Measurements from ENCODE around the gene PSMD1.
"Not testable (repeated sequence)": the region's sequence is repeated elsewhere in the genome, so short reads cannot be mapped to it uniquely, and the experiment has no call there.

PSMD1 gene

DNA sequence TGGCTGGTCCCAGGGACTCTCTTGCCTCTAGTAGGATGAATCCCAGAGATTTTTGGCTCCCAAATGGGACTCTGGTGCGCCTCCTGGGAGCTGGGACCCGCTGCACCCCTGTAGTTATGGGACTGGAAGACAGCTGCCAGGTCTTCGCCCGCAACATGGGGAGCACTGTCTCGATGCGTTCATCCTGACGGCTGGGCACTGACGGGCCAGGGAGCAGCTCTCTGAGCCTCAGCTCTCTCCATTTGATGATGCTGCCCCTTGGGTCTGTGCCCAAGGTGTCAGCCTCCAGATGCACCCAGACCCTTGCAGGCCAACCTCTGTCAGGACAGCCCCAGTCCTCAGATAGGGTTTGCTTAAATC, 132.5 kb downstream of the PSMD1 start:
- H3K4me1 Mint-ChIP-seq: no peaks in the 10 kb centered on the region
- no peaks in the 10 kb centered on the region for H3K9me3 Mint-ChIP-seq

DNA sequence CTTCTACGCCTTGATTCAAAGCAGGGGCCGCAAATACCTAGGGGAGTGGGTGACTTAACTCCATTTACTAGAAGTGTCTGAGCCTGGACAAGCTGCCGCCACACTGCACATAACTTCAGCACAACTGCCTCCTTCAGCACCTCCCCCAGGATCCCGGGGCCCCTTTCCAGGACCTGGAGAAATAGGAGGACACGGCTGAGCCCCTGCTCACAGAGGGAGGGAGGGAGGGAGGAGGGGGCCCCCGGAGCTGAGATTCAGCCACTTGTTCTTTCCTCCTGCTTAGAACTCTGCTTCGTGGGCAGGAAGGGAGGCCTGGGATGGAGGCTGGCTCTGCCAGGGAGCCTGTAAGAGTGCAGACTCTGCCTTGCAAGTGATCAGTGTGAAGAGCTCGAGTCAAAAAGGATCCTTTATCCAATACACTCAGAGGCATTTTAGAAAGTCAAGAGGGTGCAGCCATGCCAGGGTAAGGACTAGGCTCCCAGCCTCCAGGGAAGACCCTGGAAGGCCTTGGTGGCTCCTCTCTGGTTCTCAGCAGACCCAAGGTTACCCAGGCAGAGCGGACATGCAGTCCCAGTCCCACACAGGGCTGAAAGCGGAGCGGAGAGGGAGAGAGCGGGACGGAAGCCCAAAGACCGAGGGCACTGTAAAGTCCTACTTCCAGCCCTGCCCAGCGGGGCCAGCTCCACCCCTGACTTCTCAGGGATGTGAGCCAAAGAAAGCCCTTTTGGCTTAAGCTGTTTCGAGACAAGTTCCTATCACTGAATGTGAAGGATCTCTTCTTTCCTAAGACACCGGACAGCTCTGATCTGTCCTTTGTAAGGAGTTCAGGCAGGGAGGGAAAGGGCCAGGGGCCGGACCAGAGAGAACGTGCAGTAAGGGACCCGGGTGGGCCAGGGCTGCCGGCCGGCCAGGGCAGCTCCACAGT, 133.2 kb downstream of the PSMD1 start:
- H3K9me3 Mint-ChIP-seq: no peaks in the 10 kb centered on the region
- peak; percentile 43 for ATAC-seq
- no peaks in the 10 kb centered on the region for H3K4me1 Mint-ChIP-seq
- DNase-seq: no peak
- H3K27me3 Mint-ChIP-seq: peaks cover 54% of the 10 kb centered on the region
- no peak overlapping the region for H3K4me3 Mint-ChIP-seq
- peak overlapping the region; percentile 59 to 61 for H3K27ac Mint-ChIP-seq

More for the DNA sequence above, 132.5 kb downstream of the PSMD1 start:
- Mint-ChIP-seq H3K27me3 (peaks cover 54% of the 10 kb centered on the region), H3K4me3 (no peak overlapping the region), H3K27ac (no peak overlapping the region)
- ATAC-seq (no peak), DNase-seq (no peak)

DNA sequence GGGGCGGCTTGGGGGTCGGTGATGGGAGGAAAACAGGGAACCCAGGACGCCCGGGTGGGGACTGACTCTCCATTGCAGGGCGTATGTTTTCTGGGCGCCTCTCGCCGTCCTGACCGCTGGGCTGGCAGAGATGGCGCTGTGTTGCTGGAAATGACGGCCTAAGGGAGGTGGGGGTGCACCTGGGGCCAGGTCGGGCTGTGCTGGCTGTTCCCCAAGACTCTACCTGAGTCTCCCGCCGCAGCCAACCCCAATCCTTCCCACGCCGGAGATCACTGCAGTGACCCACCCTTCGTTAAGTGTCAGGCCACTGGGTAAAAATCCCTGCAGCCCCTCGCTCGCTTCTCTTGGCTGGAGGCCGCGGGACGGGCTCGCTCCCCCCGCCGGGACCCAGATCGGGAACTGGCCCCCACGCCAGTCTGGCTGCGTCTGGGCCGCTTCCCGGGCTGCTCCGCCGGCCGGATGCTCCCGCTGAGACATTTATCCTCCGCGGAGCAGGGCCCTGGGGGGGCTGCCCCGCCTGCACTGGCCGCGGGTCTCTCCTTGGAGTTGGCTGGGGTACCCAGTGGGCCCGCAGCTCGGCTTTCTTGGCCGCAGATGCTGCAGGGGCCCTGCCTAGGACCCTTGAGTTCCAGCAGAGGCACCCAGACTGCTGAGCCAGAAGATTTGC, 134.0 kb downstream of the PSMD1 start:
- ATAC-seq: no peak
- H3K4me1 Mint-ChIP-seq: no peaks in the 10 kb centered on the region
- peaks cover 54% of the 10 kb centered on the region for H3K27me3 Mint-ChIP-seq
- H3K27ac Mint-ChIP-seq: no peak overlapping the region
- no peak for DNase-seq
- no peak overlapping the region for H3K4me3 Mint-ChIP-seq
- H3K9me3 Mint-ChIP-seq: no peaks in the 10 kb centered on the region

DNA sequence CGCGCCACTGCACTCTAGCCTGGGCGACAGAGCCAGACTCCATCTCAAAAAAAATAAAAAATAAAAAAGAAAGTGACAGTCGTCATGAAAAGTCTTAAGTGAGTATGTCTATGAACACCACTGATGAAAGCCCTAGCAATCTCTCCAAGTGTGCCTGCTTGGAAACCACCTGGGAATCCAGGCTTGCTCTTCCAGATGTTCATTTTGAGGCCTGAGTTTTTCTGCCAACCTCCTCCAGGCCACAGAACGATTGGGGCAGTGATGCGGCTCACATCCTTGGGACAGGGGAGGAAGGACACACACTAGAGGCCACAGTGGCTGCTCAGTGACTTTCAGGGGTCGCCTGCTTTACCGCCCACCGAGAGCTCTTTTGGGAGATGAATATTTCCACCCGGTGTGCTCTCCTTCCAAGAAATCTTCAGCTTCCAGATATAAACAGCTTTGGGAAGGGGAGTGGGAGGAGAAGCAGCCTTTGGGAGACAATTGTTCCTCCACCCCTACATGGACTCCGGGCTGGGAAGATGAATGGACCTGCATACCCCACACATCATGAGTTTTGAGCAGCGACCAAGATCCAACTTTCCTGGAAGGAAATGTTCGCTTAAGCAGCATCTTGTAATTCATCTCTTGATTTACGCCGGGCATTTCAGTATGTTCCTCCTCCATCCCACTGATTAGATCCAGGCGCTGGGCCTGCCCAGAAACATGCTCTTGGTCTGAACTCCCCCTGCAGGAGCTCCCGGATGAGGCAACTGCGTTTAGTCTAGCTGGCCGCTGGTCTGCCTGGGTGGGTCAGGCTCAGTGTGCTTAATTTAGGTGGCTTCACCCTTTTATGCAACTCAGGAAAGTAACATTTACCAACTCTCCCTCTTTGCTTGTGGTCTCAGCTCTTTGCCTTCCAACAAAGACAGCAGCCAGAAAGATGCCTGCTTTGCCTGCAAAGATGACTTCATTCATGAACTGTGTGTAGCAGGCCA, 135.5 kb downstream of the PSMD1 start:
- Mint-ChIP-seq H3K4me3 (no peak overlapping the region), H3K27ac (no peak overlapping the region), H3K9me3 (no peaks in the 10 kb centered on the region), H3K4me1 (no peaks in the 10 kb centered on the region), H3K27me3 (peaks cover 54% of the 10 kb centered on the region)
- no peak for DNase-seq
- ATAC-seq: no peak

DNA sequence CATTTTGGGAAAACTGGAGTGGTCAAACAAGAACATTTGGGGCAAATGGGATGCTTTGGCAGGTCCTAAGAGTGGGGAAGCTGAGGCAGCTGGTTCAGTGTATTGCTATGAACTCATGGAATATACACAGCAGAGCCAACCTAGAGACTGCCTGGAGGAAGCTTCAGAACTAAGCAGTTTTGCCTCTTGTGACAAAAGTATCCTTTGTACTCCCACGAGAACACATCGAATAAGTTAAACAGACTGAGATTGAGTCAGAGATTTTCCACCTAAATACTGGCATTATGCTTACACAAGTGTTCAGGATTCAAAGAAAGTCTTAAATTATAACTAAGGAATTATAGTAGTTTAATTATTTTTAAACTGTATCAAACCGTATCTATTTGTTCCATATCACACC, 136.5 kb downstream of the PSMD1 start:
- DNase-seq: no peak
- H3K4me1 Mint-ChIP-seq: peaks cover 6% of the 10 kb centered on the region
- H3K27ac Mint-ChIP-seq: no peak overlapping the region
- no peaks in the 10 kb centered on the region for H3K9me3 Mint-ChIP-seq
- H3K27me3 Mint-ChIP-seq: peaks cover 46% of the 10 kb centered on the region
- no peak for ATAC-seq
- H3K4me3 Mint-ChIP-seq: no peak overlapping the region

DNA sequence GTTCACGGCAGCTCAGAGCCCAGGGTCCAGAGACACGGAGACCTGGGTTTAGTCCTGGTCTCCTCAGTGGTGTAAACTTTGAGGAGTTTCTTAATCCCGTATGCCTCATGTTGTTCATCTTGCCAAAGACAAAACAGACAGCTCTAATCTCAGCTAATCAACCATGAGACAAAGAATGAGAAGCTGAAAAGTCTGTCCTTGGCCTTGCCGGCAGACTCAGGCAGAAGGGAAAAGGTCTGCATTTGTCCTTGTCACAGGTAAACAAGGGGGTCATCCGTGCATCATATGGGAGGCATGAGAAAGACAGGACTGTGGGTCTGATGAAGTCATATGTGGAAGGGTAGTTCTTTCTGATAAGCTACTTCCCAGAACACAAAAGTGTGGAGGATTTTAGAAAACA, 139.9 kb downstream of the PSMD1 start:
- H3K27me3 Mint-ChIP-seq: peaks cover 12% of the 10 kb centered on the region
- no peaks in the 10 kb centered on the region for H3K9me3 Mint-ChIP-seq
- peak overlapping the region in 1 of 2 donors; percentile 28 for H3K4me3 Mint-ChIP-seq
- ATAC-seq: no peak
- no peak for DNase-seq
- peaks cover 19% of the 10 kb centered on the region for H3K4me1 Mint-ChIP-seq
- no peak overlapping the region for H3K27ac Mint-ChIP-seq

DNA sequence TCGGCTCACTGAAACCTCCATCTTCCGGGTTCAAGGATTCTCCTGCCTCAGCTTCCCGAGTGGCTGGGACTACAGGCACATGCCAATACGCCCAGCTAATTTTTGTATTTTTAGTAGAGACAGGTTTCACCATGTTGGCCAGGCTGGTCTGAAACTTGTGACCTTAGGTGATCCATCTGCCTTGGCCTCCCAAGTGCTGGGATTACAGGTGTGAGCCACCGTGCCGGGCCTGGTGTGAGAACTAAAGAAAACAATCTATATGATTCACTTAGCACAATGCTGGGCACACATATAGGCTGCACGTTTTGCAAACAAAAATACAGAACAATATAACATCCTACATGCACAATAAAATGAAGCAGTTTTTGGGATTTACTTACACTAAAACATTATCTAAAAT, 140.5 kb downstream of the PSMD1 start:
- not testable (repeated sequence) for ATAC-seq, H3K27me3 Mint-ChIP-seq, H3K27ac Mint-ChIP-seq, H3K9me3 Mint-ChIP-seq, DNase-seq
- Mint-ChIP-seq H3K4me3 (peak overlapping the region in 1 of 2 donors; percentile 32), H3K4me1 (peaks cover 20% of the 10 kb centered on the region)

DNA sequence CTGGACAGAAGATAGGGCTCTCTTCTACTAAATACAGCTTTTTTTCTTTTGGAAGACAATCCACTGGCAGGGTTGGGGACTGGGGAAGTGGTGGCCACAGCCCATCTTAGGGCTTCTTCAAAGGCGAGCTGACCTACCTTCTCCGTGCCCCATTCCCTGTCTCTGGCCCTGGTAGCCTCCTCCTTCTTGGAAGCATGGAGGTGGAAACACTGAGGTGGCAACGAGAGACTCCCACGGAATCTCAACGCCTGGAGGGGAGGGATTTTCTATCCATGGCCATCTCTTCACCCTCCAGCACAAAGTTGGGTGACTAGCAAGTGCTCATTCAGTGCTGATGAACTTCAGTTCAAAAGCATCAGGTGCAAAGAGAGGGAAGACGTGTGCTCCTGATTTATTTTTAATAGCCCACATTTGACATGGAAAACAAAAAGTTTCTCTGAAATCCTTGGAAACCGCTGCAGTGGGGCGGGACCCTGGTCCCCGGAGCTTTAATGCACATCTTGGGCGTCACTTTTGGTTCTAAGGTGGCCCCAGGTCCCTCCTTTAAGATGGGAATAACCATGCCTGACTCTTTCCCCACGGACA, 141.1 kb downstream of the PSMD1 start:
- peaks cover 20% of the 10 kb centered on the region for H3K4me1 Mint-ChIP-seq
- DNase-seq: no peak
- no peak for ATAC-seq
- peaks cover under 1% of the 10 kb centered on the region for H3K27me3 Mint-ChIP-seq
- no peak overlapping the region for H3K27ac Mint-ChIP-seq
- H3K4me3 Mint-ChIP-seq: peak overlapping the region; percentile 88 to 91
- no peaks in the 10 kb centered on the region for H3K9me3 Mint-ChIP-seq

DNA sequence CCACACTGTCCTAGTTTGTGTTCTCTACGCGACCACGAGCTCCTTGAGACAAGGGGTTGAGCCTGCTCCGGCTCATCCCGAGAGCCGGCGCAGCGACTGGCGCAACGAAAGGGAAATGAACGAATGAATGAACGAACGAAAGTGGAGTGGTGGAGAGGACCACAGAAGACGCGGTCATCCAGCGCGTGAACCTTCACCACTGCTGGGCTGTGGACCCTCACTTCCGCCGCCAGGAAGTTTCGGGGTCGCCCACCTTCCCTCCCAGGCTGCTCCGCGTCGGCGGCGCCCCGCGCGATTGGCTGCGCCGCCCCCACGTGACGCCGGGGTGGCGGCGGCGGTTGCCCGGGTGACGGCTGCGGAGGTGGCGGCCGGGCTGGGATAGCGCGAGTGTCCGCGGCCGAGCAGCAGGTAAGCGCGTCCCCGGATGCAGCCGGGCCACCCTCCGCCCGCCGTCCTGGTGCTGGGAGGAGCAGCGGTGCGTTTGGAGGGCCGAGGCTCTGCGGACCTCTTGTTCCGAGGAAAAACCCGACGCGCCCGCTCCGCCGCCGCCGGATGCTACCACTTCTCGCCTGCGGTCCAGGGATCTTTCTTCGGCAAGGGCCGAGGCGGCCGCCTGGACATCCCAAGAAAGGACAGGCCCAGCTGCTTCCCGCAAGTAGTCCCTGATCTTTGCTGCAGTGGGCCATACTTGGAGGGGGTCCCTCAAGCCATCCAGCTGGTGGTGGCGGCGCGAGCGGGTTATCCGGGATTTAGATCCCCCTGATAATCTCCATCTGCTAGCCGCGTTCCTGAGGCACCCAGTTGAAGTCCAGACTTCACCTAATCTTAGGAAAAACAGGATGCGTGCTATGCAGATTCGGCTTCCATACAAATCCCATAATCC, 141.9 kb downstream of the PSMD1 start, which contains the start of gene ARMC9:
Gene ARMC9, plus strand, starts transcription at position 341 of the 883 bp plus-strand sequence. CDS start 7,608 bp downstream, outside the sequence.
- DNase-seq: peak; percentile 70 to 74
- peaks cover 20% of the 10 kb centered on the region for H3K4me1 Mint-ChIP-seq
- ATAC-seq: peak; percentile 97
- no peaks in the 10 kb centered on the region for H3K27me3 Mint-ChIP-seq
- peak within 1 kb of the TSS in 1 of 2 donors; percentile 34 for H3K27ac Mint-ChIP-seq
- no peaks in the 10 kb centered on the region for H3K9me3 Mint-ChIP-seq
- peak within 1 kb of the TSS; percentile 88 to 91 for H3K4me3 Mint-ChIP-seq

DNA sequence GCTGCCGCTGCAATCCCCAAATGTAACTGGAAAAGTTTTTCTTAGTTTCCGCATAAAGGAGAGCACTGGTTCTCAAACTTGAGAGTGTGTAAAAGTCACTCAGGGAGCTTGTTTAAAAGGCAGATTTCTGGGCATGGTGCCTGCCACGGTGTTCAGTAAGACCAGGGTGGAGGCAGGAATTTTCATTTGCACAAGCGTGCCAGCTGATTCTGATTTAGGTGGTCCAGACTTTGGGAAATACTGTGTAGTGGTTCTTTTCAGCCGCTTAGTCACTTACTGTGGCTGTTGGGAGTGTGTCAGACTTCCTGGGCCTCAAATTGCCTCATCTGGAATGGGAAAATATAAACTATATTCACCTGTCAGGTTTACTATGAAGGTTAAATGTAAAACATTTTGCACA, 142.6 kb downstream of the PSMD1 start:
- peak overlapping the region; percentile 88 to 91 for H3K4me3 Mint-ChIP-seq

DNA sequence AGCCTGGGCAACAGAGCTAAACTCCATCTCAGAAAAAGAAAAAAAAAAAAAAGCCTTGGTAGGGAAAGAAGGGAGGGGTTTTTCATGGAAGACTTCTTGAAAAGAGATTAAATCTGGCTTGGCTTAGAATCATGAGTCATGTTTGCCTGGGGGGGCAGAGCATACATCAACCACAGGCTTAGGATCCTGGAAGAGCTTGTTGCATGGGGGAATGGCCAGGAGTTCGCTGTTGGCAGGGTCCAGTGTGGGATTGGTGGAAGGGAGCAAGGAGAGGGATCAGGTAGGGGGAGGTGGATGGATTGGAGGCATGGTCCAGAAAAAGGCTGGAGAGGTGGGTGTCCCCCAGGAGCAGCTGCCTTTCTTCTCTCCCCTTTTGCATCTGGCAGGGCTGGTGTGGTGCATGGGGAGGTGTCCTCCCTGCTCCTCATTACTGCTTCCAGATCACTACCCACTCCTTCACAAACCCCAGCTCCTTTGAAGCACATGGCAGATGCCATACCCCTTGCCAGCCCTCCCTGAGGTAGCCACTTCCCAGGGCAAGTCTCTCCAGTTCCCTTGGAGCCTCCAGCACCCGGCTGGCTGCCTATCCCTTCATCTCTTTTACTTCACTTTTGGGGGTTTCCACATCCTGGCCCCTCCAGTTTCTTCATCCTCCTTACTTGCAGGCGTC, 144.3 kb downstream of the PSMD1 start:
- DNase-seq (no peak), ATAC-seq (no peak)
- no peak overlapping the region for H3K4me3 Mint-ChIP-seq
- peaks cover 20% of the 10 kb centered on the region for H3K4me1 Mint-ChIP-seq
- H3K27me3 Mint-ChIP-seq: no peaks in the 10 kb centered on the region
- no peaks in the 10 kb centered on the region for H3K9me3 Mint-ChIP-seq
- H3K27ac Mint-ChIP-seq: no peak overlapping the region

More for the DNA sequence above, 142.6 kb downstream of the PSMD1 start:
- no peak for ATAC-seq
- Mint-ChIP-seq H3K4me1 (peaks cover 20% of the 10 kb centered on the region), H3K27me3 (no peaks in the 10 kb centered on the region), H3K27ac (peak overlapping the region in 1 of 2 donors; percentile 34), H3K9me3 (no peaks in the 10 kb centered on the region)
- no peak for DNase-seq

DNA sequence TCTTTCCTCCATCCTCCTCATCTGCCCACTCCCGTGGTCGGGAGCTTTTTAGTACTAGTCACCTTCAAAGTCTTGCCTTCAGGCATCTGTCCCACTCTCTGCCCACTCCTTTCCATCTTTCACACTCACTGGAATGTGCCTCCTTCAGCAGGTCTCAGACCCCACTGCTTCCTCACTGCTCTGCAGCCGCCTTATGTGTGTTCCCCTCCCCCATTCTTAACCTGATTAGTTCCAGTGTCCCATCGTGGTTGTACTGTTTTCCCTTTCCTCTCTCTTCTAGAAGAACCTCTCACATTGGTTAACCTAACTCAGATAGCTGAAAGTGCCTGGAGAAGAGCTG, 144.8 kb downstream of the PSMD1 start:
- no peak overlapping the region for H3K4me3 Mint-ChIP-seq
- no peak for DNase-seq
- H3K4me1 Mint-ChIP-seq: peaks cover 20% of the 10 kb centered on the region
- no peaks in the 10 kb centered on the region for H3K27me3 Mint-ChIP-seq
- H3K27ac Mint-ChIP-seq: no peak overlapping the region
- ATAC-seq: no peak
- no peaks in the 10 kb centered on the region for H3K9me3 Mint-ChIP-seq

DNA sequence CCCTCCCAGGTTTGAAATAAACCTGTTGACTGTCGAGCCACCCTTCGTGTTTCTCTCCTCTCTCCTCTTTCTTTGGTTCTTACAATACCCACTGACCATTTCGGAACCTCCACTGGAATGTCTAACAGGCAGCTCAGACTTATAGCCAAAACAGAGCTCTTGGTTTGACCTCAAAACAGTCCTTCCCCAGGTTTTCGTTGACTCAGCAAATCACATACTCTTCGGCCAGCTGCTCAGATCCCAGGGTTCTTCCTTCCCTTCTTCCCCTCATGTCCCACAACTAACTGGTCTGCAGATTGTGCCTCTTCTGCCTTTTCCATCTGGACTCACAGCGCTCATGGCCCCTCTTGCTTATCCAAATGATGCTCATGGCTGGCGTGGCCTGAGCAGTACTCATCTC, 146.4 kb downstream of the PSMD1 start:
- Mint-ChIP-seq H3K27me3 (no peaks in the 10 kb centered on the region), H3K27ac (no peak overlapping the region), H3K4me1 (peaks cover 14% of the 10 kb centered on the region), H3K9me3 (no peaks in the 10 kb centered on the region), H3K4me3 (no peak overlapping the region)
- ATAC-seq (no peak), DNase-seq (no peak)

DNA sequence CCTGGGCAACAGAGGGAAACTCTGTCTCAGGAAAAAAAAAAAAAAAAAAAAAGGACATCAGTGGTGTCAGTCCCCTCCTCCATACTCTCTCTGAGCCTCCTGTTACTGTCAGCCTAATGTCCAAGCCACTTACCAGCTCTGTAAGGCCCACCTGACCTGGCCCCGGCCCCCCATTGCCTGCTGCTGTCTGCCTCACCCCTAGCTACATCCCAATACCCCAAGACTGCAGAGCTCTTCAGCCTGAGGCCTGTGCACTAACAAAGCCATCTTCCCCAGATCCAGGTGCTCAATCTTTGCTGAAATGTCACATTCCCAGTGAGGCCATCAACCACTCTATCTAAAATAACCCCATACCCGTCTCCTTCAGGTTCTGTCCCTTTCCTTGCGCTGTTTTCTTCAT, 147.5 kb downstream of the PSMD1 start:
- H3K9me3 Mint-ChIP-seq: no peaks in the 10 kb centered on the region
- no peaks in the 10 kb centered on the region for H3K27me3 Mint-ChIP-seq
- DNase-seq: no peak
- H3K27ac Mint-ChIP-seq: no peak overlapping the region
- no peak for ATAC-seq
- no peak overlapping the region for H3K4me3 Mint-ChIP-seq
- peaks cover 9% of the 10 kb centered on the region for H3K4me1 Mint-ChIP-seq

Data from stimulated activated naive CD8-positive, alpha-beta T cell treated with anti-CD3 and anti-CD28 coated beads, Interleukin-15, amount 100 ng/mL, for 72 hours (primary cell).